A673 (cell line): ENCODE data around the gene CEP89.

Experiments used
- CTCF ChIP-seq: fragments of 300-800, 200-600 bp; sonication (generic); conservative IDR thresholded peaks from 2 replicates; pipeline ENCODE4 v1.5.1; 2017; ENCODE audit warnings: low read depth, mild to moderate bottlenecking, antibody characterized with exemption, low read length, moderate library complexity, mixed read lengths
- EZH2 ChIP-seq: fragments of 200-600 bp; sonication (generic); IDR thresholded peaks from 2 replicates; pipeline ENCODE4 v1.6.1; 2017; ENCODE audit warnings: borderline replicate concordance, low read depth, mild to moderate bottlenecking, mixed read lengths, antibody characterized with exemption, low read length; ENCODE audit not compliant: poor library complexity, severe bottlenecking

GRCh38 chr19:32997716-32998355, 26.1 kb upstream of the CEP89 start:
- TF ChIP-seq CTCF (no peak), EZH2 (no peak)
